Right lobe of liver (tissue), 4 donors: ENCODE data around the gene GYPB.
"Not testable (repeated sequence)": the region's sequence is repeated elsewhere in the genome, so short reads cannot be mapped to it uniquely, and the experiment has no call there.

ENCODE experiments used
- CTCF ChIP-seq, 4 donors: fragments of 200-600 bp in 3 of 4; fragments of 450-650 bp in 1 of 4; IDR thresholded peaks; one replicate each; pipeline versions ENCODE4 v1.5.1 to v1.8.0; 2016 to 2022; ENCODE audit warnings: antibody characterized with exemption in 4 of 4, mild to moderate bottlenecking in 2 of 4
- POLR2A ChIP-seq: fragments of 450-650 bp; IDR thresholded peaks from one replicate; pipeline ENCODE4 v1.6.1; 2017; ENCODE audit warnings: antibody characterized with exemption, mild to moderate bottlenecking
- donor health status: DM: no; HTN: no; CAD: no.
- donor health status: DM: no; HTN: no; CAD: no.
- donor health status: DM: no; HTN: yes; CAD: no.

DNA sequence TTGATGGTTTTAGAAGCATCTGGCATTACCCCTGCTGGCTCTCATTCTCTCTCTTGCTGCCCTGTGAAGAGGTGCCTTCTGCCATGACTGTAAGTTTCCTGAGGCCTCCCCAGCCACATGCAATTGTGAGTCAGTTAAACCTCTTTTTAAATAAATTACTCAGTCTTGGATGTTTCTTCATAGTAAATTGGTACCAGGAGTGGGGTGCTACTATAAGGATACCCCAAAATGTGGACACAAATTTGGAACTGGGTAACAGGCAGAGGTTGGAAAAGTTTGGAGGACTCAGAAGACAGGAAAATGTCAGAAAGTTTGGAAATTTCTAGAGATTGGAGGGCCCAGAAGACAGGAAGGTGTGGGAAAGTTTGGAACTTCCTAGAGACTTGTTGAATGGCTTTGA, 42.4 kb upstream of the GYPB start:
- TF ChIP-seq CTCF (IDR thresholded peaks at IDR 0.05); POLR2A: not testable (repeated sequence)
